GM12891 (cell line): ENCODE results near the gene ANXA6.

ENCODE experiments used
- PAX5 ChIP-seq: IDR thresholded peaks from 2 replicates; pipeline ENCODE4 v1.6.1; 2011; ENCODE audit warnings: low read length, moderate library complexity, mild to moderate bottlenecking; ENCODE audit not compliant: insufficient read depth, severe bottlenecking
- POLR2A ChIP-seq: IDR thresholded peaks from 2 replicates; pipeline ENCODE4 v1.6.1; 2011; ENCODE audit warnings: low read depth, low read length, control low read depth
- POLR2AphosphoS5 ChIP-seq: IDR thresholded peaks from 2 replicates; pipeline ENCODE4 v1.6.1; 2011; ENCODE audit warnings: low read depth, low read length, control low read depth
- SPI1 ChIP-seq: IDR thresholded peaks from 2 replicates; pipeline ENCODE4 v1.6.1; 2011; ENCODE audit warnings: low read depth, low read length, control low read depth
- TAF1 ChIP-seq: IDR thresholded peaks from 2 replicates; pipeline ENCODE4 v1.6.1; 2011; ENCODE audit warnings: low read depth, low read length, control low read depth

DNA sequence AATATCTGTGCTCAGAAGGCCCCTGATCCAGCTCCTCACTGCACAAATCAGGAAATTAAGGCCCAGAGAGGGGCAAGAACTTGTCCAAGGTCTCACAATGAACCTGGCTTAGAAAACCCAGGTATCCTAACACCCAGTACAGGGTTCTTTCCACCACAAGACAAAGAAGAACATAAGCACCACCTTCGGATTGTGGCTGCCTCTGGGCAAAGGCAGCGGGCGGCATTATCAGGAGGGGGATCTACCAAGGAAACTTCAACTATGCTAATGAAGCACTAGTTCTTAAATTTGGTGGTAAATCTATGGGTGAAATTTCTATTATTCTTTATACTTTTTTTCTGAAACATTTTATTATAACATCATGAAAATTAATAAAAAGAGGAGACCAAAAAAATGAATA is 17.9 kb downstream of the ANXA6 start:
- TF ChIP-seq TAF1 = no peak
- TF ChIP-seq PAX5 = no peak
- TF ChIP-seq POLR2AphosphoS5 = no peak
- TF ChIP-seq POLR2A = no peak
- no peak for TF ChIP-seq SPI1
